Cardiac fibroblast (primary cell): ENCODE results near the gene FAM200B.
A peak's percentile ranks its signal among the peaks of the same experiment; 100 is the strongest.

Experiments
- DNase-seq, 2 donors: peaks; one replicate each; pipeline versions ENCODE4 v3.0.0 to v3.0.0-alpha.2; 2010; ENCODE audit warnings: low read depth in 2 of 2
- H3K4me3 ChIP-seq, 2 donors: replicated peaks in 1 of 2; 1 replicate in 1 of 2; 2 replicates in 1 of 2; pipeline ENCODE4 v1.5.1; 2011; ENCODE audit warnings: low read depth in 2 of 2, low read length in 2 of 2, mild to moderate bottlenecking in 2 of 2, moderate library complexity in 1 of 2
- TF ChIP-seq, protein P1 (sequence below): IDR thresholded peaks from one replicate; pipeline ENCODE4 v1.5.1; 2011; ENCODE audit warnings: low read depth, mild to moderate bottlenecking, low read length, inconsistent platforms

The FAM200B gene

DNA sequence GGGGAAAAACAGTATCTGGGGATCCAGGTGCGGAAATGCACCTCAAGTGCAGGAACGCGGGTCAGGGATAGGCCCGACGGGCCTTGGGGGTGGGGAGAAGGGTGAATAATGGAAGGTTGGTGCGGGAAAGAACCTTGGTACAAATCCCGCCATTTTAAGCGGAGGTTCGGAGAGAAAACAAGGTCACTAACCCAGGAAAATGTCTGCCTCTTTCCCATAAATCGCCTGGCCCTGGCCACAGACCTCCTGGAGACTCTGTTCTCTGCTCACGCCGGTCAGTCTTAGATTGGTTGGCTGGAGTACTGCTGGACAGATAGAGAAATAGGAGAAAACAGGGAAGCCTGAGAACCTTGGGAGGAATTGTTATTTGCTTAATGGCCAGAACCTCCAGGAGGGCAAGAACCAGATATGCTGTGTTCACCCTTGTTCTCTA, 25.6 kb upstream of the FAM200B start:
- TF ChIP-seq, protein P1, sequence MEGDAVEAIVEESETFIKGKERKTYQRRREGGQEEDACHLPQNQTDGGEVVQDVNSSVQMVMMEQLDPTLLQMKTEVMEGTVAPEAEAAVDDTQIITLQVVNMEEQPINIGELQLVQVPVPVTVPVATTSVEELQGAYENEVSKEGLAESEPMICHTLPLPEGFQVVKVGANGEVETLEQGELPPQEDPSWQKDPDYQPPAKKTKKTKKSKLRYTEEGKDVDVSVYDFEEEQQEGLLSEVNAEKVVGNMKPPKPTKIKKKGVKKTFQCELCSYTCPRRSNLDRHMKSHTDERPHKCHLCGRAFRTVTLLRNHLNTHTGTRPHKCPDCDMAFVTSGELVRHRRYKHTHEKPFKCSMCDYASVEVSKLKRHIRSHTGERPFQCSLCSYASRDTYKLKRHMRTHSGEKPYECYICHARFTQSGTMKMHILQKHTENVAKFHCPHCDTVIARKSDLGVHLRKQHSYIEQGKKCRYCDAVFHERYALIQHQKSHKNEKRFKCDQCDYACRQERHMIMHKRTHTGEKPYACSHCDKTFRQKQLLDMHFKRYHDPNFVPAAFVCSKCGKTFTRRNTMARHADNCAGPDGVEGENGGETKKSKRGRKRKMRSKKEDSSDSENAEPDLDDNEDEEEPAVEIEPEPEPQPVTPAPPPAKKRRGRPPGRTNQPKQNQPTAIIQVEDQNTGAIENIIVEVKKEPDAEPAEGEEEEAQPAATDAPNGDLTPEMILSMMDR: no peak
- H3K4me3 ChIP-seq: no peak overlapping the region
- peak in 1 of 2 donors; percentile 52 for DNase-seq

DNA sequence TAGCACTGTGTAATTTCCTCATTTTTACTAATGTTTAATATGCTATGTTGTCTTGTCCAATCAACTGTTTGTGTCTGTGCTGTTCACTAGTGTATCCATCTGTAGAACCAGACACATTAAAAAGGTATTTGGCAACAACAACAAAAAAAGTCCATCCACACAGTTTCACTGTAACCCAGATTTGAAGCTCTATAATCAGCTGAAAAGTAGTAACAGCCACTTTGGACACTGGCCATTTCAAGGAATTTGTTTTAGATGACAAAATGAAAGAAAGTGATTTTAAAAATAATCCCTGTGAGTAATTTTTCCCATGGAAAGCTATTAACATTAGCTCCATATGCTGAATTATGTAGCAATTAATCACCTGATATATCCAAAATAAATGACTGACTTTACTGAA, 24.3 kb upstream of the FAM200B start:
- no peak overlapping the region for H3K4me3 ChIP-seq
- TF ChIP-seq, protein P1: no peak
- no peak for DNase-seq

DNA sequence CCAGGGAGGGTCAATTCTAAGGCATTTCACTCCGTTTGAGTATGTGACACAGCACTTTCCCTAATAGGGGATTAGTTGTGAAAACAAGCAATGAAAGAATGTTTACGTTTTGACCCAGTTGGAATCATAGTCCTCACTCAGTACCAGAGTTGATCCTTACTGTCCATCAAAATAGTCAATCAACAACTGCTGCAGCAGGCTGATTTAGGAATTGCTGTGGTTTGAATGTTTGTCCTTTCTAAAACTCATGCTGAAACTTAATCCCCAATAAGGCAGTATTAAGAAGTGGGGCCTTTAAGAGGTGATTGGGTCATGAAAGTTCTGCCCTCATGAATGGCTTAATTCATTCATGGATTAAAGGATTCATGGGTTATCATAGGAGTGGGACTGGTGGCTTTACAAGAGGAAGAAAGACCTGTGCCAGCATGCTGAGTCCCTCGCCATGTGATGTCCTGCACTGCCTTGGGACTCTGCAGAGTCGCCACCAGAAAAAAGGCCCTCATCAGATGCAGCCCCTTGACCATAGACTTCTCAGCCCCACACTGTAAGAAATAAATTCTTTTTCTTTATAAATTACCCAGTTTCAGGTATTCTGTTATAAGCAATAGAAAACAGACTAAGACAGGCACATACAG, 23.4 kb upstream of the FAM200B start:
- TF ChIP-seq, protein P1: no peak
- DNase-seq: no peak

DNA sequence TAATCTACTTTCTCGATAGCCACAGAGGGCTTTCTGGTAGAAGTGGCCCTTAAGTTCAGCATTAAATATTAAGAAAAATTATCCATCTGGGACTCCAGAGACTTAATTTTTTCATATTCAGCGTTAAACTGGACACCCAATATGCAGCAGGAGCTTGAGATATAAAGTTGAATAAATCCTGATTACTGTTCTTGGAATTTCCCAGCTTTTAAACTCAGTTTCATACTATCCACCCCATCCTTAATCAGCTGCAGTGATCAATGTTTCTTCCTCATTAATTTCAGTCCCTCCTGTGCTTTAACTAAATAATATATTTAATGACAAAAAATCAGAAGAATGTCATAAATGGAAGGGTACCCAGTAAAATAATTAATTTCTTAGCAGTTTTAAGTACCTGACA, 22.8 kb upstream of the FAM200B start:
- DNase-seq: no peak
- TF ChIP-seq, protein P1: no peak
- H3K4me3 ChIP-seq: no peak overlapping the region

More for the DNA sequence above, 23.4 kb upstream of the FAM200B start:
- H3K4me3 ChIP-seq: no peak overlapping the region

DNA sequence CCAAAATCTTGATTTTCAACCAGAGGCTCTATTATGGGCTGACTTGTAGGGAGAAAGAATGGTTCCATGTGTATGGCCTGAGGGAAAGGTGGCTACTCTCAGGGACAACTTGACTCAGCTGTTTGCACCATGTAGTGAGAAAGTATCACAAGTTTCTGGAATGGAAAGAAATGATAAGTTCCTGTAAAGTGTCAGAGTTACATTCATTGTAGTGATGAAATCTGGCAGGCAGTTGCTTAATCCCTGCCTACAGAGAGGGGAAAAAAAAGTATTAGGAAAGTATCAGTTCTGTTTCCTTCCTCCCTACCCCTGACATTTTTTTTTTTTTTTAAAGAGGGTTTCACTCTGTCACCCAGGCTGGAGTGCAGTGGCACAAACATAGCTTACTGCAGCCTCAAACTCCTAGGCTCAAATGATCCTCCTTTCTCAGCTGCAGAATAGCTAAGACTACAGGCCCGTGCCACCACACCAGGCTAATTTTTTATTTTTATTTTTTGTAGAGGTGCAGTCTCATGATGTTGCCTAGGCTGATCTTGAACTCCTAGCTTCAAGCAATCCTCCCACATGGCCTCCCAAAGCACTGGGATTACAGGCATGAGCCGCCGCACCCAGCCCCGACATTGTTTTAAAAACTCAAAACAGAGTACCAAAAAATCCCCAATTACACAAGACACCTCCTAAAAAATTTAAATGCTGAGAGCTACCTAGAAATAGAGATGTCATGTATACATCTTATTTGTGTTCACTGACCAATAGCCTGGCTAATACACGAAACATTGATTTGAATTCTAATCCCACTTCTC, 21.7 kb upstream of the FAM200B start:
- TF ChIP-seq, protein P1: no peak
- no peak overlapping the region for H3K4me3 ChIP-seq
- DNase-seq: peak; percentile 83 to 91

DNA sequence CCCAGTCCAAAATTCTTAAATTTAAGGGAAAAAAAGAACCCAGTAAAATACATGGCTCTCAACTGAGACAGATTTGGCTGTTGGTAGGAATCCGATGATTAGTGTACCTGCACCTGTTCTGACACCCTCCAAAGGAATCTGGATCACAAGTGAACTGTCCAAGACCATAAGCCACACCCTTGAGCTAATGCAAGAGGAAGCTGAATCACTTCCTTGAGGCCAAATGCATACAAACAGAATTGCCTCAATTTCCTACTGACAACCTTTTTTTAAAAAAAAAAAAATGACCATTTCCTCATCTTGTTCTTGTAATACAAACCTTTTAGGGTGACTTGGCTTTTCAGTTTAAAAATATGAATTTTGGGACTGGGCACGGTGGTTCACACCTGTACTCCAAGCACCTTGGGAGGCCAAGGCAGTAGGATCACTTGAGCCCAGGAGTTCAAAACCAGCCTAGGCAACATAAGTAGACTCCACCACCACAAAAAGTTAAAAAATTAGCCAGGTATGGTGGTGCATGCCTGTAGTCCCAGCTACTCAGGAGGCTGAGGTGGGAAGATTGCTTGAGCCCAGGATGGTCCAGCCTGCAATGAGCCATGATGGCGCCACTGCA, 15.8 kb upstream of the FAM200B start:
- no peak overlapping the region for H3K4me3 ChIP-seq
- TF ChIP-seq, protein P1: no peak
- DNase-seq: peak; percentile 61 to 87
